D721Med (cell line): ENCODE measurements around the gene KLRF2.

ENCODE experiments used
- DNase-seq: peaks from one replicate; pipeline ENCODE4 v3.0.0; 2011; ENCODE audit warnings: low spot score; ENCODE audit not compliant: insufficient read length
- FAIRE-seq: peaks from 2 replicates; lab custom pipeline; 2011; peaks lifted over from hg19 to GRCh38; lab: Jason Lieb, UNC
- CTCF ChIP-seq: IDR thresholded peaks from 2 replicates; pipeline ENCODE4 v1.5.1; 2012; ENCODE audit warnings: mild to moderate bottlenecking, control low read depth; ENCODE audit not compliant: insufficient read depth; ENCODE audit errors: missing control alignments

Gene KLRF2

DNA sequence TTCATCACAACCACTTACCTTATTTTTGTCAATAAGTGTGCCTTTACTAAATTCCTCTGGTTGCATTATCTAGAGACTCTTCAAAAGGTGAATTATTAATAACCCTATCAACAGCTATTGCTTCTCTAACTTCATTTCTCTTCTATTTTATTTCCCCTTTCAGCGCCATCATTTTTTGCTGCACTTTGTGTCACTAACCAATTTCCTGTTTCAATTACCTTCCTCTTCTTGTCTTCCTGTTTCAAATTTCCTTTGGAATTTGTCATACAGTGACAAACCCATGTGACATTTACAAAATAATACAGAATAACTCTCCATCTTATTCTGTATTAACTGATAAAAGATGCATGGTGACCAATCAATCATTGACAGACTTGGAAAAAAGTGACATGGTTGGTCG lies 63.1 kb downstream of the KLRF2 start:
- no peak for TF ChIP-seq CTCF
- FAIRE-seq (no peak), DNase-seq (no peak)
